OCI-LY7 (cell line): ENCODE results near the gene CHST3. TPM values are rescaled to one million over a fixed set of nuclear protein-coding genes. Genes with fewer than 3 reads are reported as not detected.

ENCODE experiments used
- BruUV-seq: library from RNA; stranded (reverse); fragments of 400-500 nt; replicated peaks from 2 replicates; lab custom pipeline; 2021; lab: Mats Ljungman, UMichigan
- CTCF ChIA-PET: fragments of 300-600 bp; sonication (Branson Sonifier 250); formaldehyde crosslinking; loops from one replicate; lab custom pipeline; 2022; ENCODE audit warnings: antibody characterized with exemption; ENCODE audit not compliant: unreplicated experiment; lab: Charles Lee
- POLR2A ChIA-PET: fragments of 300-600 bp; sonication (Branson Sonifier 250); formaldehyde crosslinking; loops from one replicate; lab custom pipeline; 2022; ENCODE audit warnings: antibody characterized with exemption; lab: Charles Lee
- DNase-seq: peaks from one replicate; pipeline ENCODE4 v3.0.0-alpha.2; 2015; ENCODE audit warnings: low spot score
- H2AFZ ChIP-seq: fragments of 200-600 bp; sonication (generic), shearing (Covaris generic); 2 replicates; pipeline ENCODE4 v1.6.1; 2014; ENCODE audit warnings: mild to moderate bottlenecking, antibody characterized with exemption, low read length, moderate library complexity
- H3K27ac ChIP-seq: fragments of 200-600 bp; sonication (generic); 2 replicates; pipeline ENCODE4 v1.5.1; 2014; ENCODE audit warnings: mixed run types, low read depth, mild to moderate bottlenecking, moderate library complexity, low read length, inconsistent platforms; ENCODE audit not compliant: poor library complexity, severe bottlenecking
- H3K36me3 ChIP-seq: fragments of 200-600 bp; sonication (generic); 2 replicates; pipeline ENCODE4 v1.6.1; 2014; ENCODE audit warnings: mild to moderate bottlenecking, antibody characterized with exemption, low read length, moderate library complexity, mixed read lengths; ENCODE audit not compliant: insufficient read depth
- H3K4me1 ChIP-seq: fragments of 200-600 bp; sonication (generic); 2 replicates; pipeline ENCODE4 v1.5.1; 2014; ENCODE audit warnings: mild to moderate bottlenecking, low read length; ENCODE audit not compliant: insufficient read depth, poor library complexity, severe bottlenecking
- H3K4me2 ChIP-seq: fragments of 200-600 bp; sonication (generic); 2 replicates; pipeline ENCODE4 v1.6.1; 2014; ENCODE audit warnings: mild to moderate bottlenecking, low read length
- H3K4me3 ChIP-seq: fragments of 200-600 bp; sonication (generic); 2 replicates; pipeline ENCODE4 v1.5.1; 2014; ENCODE audit warnings: mild to moderate bottlenecking, low read depth, low read length; ENCODE audit not compliant: poor library complexity, severe bottlenecking
- H3K79me2 ChIP-seq: fragments of 200-600 bp; sonication (generic); 2 replicates; pipeline ENCODE4 v1.6.1; 2016; ENCODE audit warnings: low read depth, mild to moderate bottlenecking, low read length, moderate library complexity, mixed read lengths; ENCODE audit not compliant: insufficient read depth
- H3K9me2 ChIP-seq: fragments of 200-600 bp; sonication (generic); 2 replicates; pipeline ENCODE4 v1.6.1; 2016; ENCODE audit warnings: mild to moderate bottlenecking, low read length, mixed read lengths; ENCODE audit not compliant: insufficient read depth
- H3K9me3 ChIP-seq: fragments of 200-600 bp; sonication (generic); 2 replicates; pipeline ENCODE4 v1.6.1; 2014; ENCODE audit warnings: mild to moderate bottlenecking, mixed run types, low read length, mixed read lengths
- H4K20me1 ChIP-seq: fragments of 200-600 bp; sonication (generic); 2 replicates; pipeline ENCODE4 v1.6.1; 2014; ENCODE audit warnings: mild to moderate bottlenecking, antibody characterized with exemption, low read length, moderate library complexity, mixed read lengths; ENCODE audit not compliant: insufficient read depth
- EZH2phosphoT487 ChIP-seq: fragments of 200-600 bp; sonication (generic); IDR thresholded peaks from 2 replicates; pipeline ENCODE4 v1.6.1; 2018; ENCODE audit warnings: low read depth, borderline replicate concordance, mild to moderate bottlenecking, mixed run types, antibody characterized with exemption, low read length, moderate library complexity, mixed read lengths
- intact Hi-C: fragments of 100-400 bp; cut with micrococcal nuclease; formaldehyde crosslinking; loops from one replicate; pipeline ENCODE4 v1.10.0; 2022; ENCODE audit not compliant: unreplicated experiment
- total RNA-seq, 2 experiments: library from RNA; depleted of rRNA in 1 of 2; stranded (reverse); fragments of >200 nt in 1 of 2; shearing (Covaris generic) in 1 of 2; gene quantifications; 2 replicates each; pipeline ENCODE4 v1.2.3, GENCODE V29; 2014 to 2022
- TF ChIP-seq, protein P1 (sequence below): fragments of 200-600 bp; sonication (generic); conservative IDR thresholded peaks from 2 replicates; pipeline ENCODE4 v1.5.1; 2014; ENCODE audit warnings: mild to moderate bottlenecking, antibody characterized with exemption, low read length, moderate library complexity, mixed read lengths

CHST3 gene
- total RNA-seq, 2 experiments from 2014 or later, result not detected

DNA sequence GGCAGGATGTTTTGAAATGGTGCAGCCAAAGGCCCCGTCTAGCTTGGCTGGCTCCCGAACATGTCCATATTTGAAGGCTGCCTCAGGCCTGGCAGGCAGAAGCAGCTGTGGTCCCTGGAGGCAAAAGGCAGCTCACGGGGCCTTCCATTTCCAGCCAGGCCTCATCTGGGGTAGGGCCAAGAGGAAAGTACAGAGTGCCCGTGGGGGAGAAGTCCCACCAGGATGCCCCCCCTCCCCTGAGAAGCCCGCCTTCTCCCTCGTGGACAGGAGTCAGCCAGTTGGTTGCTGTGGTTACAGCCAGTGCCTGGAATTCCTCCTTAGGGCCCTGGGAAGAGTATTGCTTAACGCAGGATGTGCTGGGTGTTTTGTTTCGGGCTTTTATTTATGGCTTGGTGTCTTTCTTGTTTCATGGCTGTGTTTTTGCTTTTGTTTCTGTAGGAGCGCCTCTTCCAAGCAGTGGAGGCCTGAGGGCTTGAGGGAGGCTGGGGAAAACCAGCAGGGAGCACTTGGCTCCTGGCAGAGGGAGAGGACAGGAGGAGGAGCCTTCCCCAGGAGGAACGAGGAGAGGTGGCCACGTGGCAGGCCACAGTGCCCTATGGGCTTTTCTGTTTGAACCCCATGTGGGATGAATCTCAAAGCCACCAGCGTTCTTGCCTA lies 45.4 kb downstream of the CHST3 start:
- no peak overlapping the region for H2AFZ ChIP-seq
- POLR2A ChIA-PET, result no interaction called here
- no peak overlapping the region for H3K27ac ChIP-seq
- intact Hi-C loops, result no loop called here
- DNase-seq, result no peak
- no peaks in the 10 kb centered on the region for H3K36me3 ChIP-seq
- no peaks in the 10 kb centered on the region for H3K9me2 ChIP-seq
- BruUV-seq, result no TSS peak
- H4K20me1 ChIP-seq, result no peaks in the 10 kb centered on the region
- no peaks in the 10 kb centered on the region for H3K9me3 ChIP-seq
- CTCF ChIA-PET, result interaction anchor here (0.5 kb wide), 1 partner anchor 39 kb away, joined by 3 read pairs; no protein-coding TSS in a partner anchor
- no peak overlapping the region for H3K4me3 ChIP-seq
- H3K4me1 ChIP-seq, result no peaks in the 10 kb centered on the region
- no peak for TF ChIP-seq EZH2phosphoT487
- TF ChIP-seq, protein P1, sequence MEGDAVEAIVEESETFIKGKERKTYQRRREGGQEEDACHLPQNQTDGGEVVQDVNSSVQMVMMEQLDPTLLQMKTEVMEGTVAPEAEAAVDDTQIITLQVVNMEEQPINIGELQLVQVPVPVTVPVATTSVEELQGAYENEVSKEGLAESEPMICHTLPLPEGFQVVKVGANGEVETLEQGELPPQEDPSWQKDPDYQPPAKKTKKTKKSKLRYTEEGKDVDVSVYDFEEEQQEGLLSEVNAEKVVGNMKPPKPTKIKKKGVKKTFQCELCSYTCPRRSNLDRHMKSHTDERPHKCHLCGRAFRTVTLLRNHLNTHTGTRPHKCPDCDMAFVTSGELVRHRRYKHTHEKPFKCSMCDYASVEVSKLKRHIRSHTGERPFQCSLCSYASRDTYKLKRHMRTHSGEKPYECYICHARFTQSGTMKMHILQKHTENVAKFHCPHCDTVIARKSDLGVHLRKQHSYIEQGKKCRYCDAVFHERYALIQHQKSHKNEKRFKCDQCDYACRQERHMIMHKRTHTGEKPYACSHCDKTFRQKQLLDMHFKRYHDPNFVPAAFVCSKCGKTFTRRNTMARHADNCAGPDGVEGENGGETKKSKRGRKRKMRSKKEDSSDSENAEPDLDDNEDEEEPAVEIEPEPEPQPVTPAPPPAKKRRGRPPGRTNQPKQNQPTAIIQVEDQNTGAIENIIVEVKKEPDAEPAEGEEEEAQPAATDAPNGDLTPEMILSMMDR, result no peak
- H3K79me2 ChIP-seq, result no peaks in the 10 kb centered on the region
- H3K4me2 ChIP-seq, result no peak overlapping the region

DNA sequence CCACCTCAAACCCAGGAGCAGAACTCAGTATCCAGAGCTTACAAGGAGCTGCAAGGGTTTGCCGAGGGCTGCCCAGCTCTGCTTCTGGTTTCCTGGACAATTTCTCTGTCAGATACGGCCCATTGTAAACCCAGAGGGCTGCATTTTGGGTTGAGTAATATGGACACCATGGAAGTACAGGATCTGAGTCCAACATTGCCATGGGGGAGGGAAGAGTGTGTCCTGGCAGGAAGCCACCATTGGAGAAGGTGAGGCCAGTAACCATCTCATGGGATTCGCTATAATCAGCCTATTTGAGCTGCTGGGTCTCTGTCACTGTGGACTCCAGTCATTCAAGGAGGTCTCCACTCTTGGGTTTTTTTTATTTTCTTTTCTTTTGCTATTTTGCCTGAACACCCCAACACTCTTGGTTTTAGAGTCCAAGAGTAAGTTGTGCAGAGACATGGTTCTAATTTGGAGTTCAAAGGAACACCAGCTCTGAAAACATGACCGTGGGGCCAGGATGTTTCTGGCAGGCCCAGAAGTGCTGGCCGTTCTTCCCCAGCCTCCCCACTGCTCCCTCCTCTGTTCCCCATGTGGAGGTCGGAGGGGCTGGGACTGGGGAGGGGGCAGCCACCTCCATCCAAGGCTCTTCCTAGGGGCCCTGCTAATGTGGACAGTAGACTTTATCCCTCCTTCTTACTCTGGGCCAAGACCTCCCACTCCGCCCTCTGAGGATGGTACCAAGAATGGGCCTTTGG lies 46.2 kb downstream of the CHST3 start:
- Histone ChIP-seq H3K9me2 (no peaks in the 10 kb centered on the region), H3K9me3 (no peaks in the 10 kb centered on the region), H3K27ac (no peak overlapping the region), H3K4me3 (no peak overlapping the region), H3K79me2 (no peaks in the 10 kb centered on the region), H4K20me1 (no peaks in the 10 kb centered on the region), H3K4me2 (no peak overlapping the region), H2AFZ (no peak overlapping the region), H3K36me3 (no peaks in the 10 kb centered on the region), H3K4me1 (no peaks in the 10 kb centered on the region)
- no TSS peak for BruUV-seq
- ChIA-PET POLR2A (no interaction called here), CTCF (no interaction called here)
- DNase-seq, result no peak
- TF ChIP-seq EZH2phosphoT487, result no peak
- TF ChIP-seq, protein P1, result no peak
- intact Hi-C loops, result no loop called here

DNA sequence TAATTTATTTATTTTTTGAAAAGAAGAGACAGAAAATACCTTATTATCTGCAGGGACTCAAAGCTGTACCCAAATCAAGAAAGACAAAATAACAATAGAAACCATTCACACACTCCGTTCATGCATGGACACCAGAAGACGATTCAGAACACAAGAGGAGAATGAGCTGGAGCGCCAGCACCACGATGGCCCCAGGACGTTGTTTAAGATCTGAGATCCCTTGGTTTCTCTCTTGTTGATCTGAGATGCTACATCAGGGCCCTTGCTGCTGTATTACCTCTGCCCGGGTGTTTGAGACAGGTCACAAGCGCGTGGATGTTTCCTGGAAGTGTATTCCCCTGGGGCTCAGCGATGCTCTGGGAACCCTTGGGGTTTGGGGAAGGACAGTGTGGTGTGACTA lies 46.8 kb downstream of the CHST3 start:
- Histone ChIP-seq H3K9me3 (no peaks in the 10 kb centered on the region), H3K79me2 (no peaks in the 10 kb centered on the region), H2AFZ (no peak overlapping the region), H3K4me3 (no peak overlapping the region), H3K4me2 (no peak overlapping the region), H3K4me1 (no peaks in the 10 kb centered on the region), H3K36me3 (no peaks in the 10 kb centered on the region), H3K9me2 (no peaks in the 10 kb centered on the region), H3K27ac (no peak overlapping the region), H4K20me1 (no peaks in the 10 kb centered on the region)
- DNase-seq, result no peak
- TF ChIP-seq, protein P1, result no peak
- TF ChIP-seq EZH2phosphoT487, result no peak
- CTCF ChIA-PET, result no interaction called here
- intact Hi-C loops, result no loop called here
- no TSS peak for BruUV-seq
- POLR2A ChIA-PET, result no interaction called here
